PC-3 (cell line): ENCODE data around the gene MAGI1. TPM values are rescaled to one million over a fixed set of nuclear protein-coding genes. Genes with fewer than 3 reads are reported as not detected.

ENCODE experiments used
- ATAC-seq: fragments of 200-7000 bp; cut with Tn5 transposase; 2 replicates; pipeline ENCODE4 v1.9.1; 2020; ENCODE audit warnings: mild to moderate bottlenecking, moderate library complexity
- BruUV-seq: library from RNA; stranded (reverse); fragments of 400-500 nt; replicated peaks from 2 replicates; lab custom pipeline; 2021; lab: Mats Ljungman, UMichigan
- CTCF ChIA-PET: fragments of 300-600 bp; sonication (Branson Sonifier 250); formaldehyde crosslinking; loops from one replicate; lab custom pipeline; 2022; ENCODE audit warnings: antibody characterized with exemption; lab: Charles Lee
- POLR2A ChIA-PET: fragments of 300-600 bp; sonication (Branson Sonifier 250); formaldehyde crosslinking; loops from one replicate; lab custom pipeline; 2022; ENCODE audit warnings: antibody characterized with exemption; ENCODE audit not compliant: unreplicated experiment; lab: Charles Lee
- DNase-seq: peaks from one replicate; pipeline ENCODE4 v3.0.0-alpha.2; 2015
- H2AFZ ChIP-seq: fragments of 300-600 bp; sonication (generic); 2 replicates; pipeline ENCODE4 v1.6.0; 2016; ENCODE audit warnings: antibody characterized with exemption, low read length
- H3F3A ChIP-seq: fragments of 300-600 bp; sonication (generic); one replicate; pipeline ENCODE4 v1.6.0; 2017; ENCODE audit warnings: antibody characterized with exemption, low read length, control low read depth, mild to moderate bottlenecking; ENCODE audit not compliant: unreplicated experiment
- H3K27ac ChIP-seq: fragments of 300-600 bp; sonication (generic); 2 replicates; pipeline ENCODE4 v1.5.1; 2016; ENCODE audit warnings: mild to moderate bottlenecking, low read length
- H3K27me3 ChIP-seq: fragments of 300-600 bp; sonication (generic); 2 replicates; pipeline ENCODE4 v1.6.1; 2016; ENCODE audit warnings: low read length, mixed read lengths
- H3K36me3 ChIP-seq: fragments of 300-600 bp; sonication (generic); 2 replicates; pipeline ENCODE4 v1.6.1; 2016; ENCODE audit warnings: low read depth, mixed run types, low read length, mixed read lengths
- H3K4me1 ChIP-seq: fragments of 300-600 bp; sonication (generic); 2 replicates; pipeline ENCODE4 v1.5.1; 2016; ENCODE audit warnings: low read length; ENCODE audit not compliant: insufficient read depth
- H3K4me2 ChIP-seq: fragments of 300-600 bp; sonication (generic); 2 replicates; pipeline ENCODE4 v1.6.0; 2016; ENCODE audit warnings: low read length
- H3K4me3 ChIP-seq: fragments of 300-600 bp; sonication (generic); 2 replicates; pipeline ENCODE4 v1.5.1; 2016; ENCODE audit warnings: mild to moderate bottlenecking, low read length, mixed read lengths
- H3K79me2 ChIP-seq: fragments of 300-600 bp; sonication (generic); 2 replicates; pipeline ENCODE4 v1.6.1; 2017; ENCODE audit warnings: low read length, mixed read lengths
- H3K9ac ChIP-seq: fragments of 300-600 bp; sonication (generic); 2 replicates; pipeline ENCODE4 v1.6.0; 2016; ENCODE audit warnings: mild to moderate bottlenecking, low read length
- H3K9me2 ChIP-seq: fragments of 300-600 bp; sonication (generic); replicated peaks from 2 replicates; pipeline ENCODE4 v1.6.1; 2016; ENCODE audit warnings: mixed run types, low read length, mixed read lengths
- H3K9me3 ChIP-seq: fragments of 300-600 bp; sonication (generic); 2 replicates; pipeline ENCODE4 v1.6.1; 2016; ENCODE audit warnings: low read length, mixed read lengths
- H4K20me1 ChIP-seq: fragments of 300-600 bp; sonication (generic); 2 replicates; pipeline ENCODE4 v1.6.1; 2016; ENCODE audit warnings: low read length, mixed read lengths
- EZH2 ChIP-seq: fragments of 300-600 bp; sonication (generic); IDR thresholded peaks from one replicate; pipeline ENCODE4 v1.6.1; 2017; ENCODE audit warnings: antibody characterized with exemption, mild to moderate bottlenecking, low read length; ENCODE audit not compliant: unreplicated experiment
- EZH2phosphoT487 ChIP-seq: fragments of 300-600 bp; sonication (generic); IDR thresholded peaks from 2 replicates; pipeline ENCODE4 v1.6.1; 2018; ENCODE audit warnings: mild to moderate bottlenecking, antibody characterized with exemption, low read length, borderline replicate concordance
- intact Hi-C: fragments of 100-400 bp; cut with micrococcal nuclease; formaldehyde crosslinking; loops from 2 replicates; pipeline ENCODE4 v1.9.0; 2023
- total RNA-seq: library from RNA; depleted of rRNA; stranded (reverse); fragments of >200 nt; gene quantifications from 2 replicates; pipeline ENCODE4 v1.2.3, GENCODE V29; 2014
- TF ChIP-seq, protein P1 (sequence below): fragments of 300-600 bp; sonication (generic); conservative IDR thresholded peaks from 2 replicates; pipeline ENCODE4 v1.5.1; 2017; ENCODE audit warnings: antibody characterized with exemption, low read depth, mild to moderate bottlenecking, low read length

The MAGI1 gene
- total RNA-seq, 1 experiment from 2014 or later: 8.9 TPM

GRCh38 chr3:65857327-65857726 is 181.4 kb downstream of the MAGI1 start:
- Histone ChIP-seq H3K27ac (no peak overlapping the region), H3K27me3 (no peaks in the 10 kb centered on the region), H3K79me2 (no peaks in the 10 kb centered on the region), H3K4me1 (peaks cover 7% of the 10 kb centered on the region), H3F3A (no peaks in the 10 kb centered on the region), H2AFZ (no peak overlapping the region), H3K36me3 (no peaks in the 10 kb centered on the region), H3K9me2 (no peaks in the 10 kb centered on the region), H4K20me1 (no peaks in the 10 kb centered on the region), H3K4me2 (no peak overlapping the region), H3K9ac (no peak overlapping the region), H3K9me3 (no peaks in the 10 kb centered on the region), H3K4me3 (no peak overlapping the region)
- intact Hi-C loops: no loop called here
- CTCF ChIA-PET: no interaction called here
- no peak for TF ChIP-seq EZH2phosphoT487
- TF ChIP-seq, protein P1, sequence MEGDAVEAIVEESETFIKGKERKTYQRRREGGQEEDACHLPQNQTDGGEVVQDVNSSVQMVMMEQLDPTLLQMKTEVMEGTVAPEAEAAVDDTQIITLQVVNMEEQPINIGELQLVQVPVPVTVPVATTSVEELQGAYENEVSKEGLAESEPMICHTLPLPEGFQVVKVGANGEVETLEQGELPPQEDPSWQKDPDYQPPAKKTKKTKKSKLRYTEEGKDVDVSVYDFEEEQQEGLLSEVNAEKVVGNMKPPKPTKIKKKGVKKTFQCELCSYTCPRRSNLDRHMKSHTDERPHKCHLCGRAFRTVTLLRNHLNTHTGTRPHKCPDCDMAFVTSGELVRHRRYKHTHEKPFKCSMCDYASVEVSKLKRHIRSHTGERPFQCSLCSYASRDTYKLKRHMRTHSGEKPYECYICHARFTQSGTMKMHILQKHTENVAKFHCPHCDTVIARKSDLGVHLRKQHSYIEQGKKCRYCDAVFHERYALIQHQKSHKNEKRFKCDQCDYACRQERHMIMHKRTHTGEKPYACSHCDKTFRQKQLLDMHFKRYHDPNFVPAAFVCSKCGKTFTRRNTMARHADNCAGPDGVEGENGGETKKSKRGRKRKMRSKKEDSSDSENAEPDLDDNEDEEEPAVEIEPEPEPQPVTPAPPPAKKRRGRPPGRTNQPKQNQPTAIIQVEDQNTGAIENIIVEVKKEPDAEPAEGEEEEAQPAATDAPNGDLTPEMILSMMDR: no peak
- no peak for TF ChIP-seq EZH2
- DNase-seq: no peak
- POLR2A ChIA-PET: interaction anchor here (0.6 kb wide), 1 partner anchor 38 kb away, joined by 3 read pairs; no protein-coding TSS in a partner anchor
- no peak for ATAC-seq
- no TSS peak for BruUV-seq

- ChIA-PET CTCF (no interaction called here), POLR2A (interaction anchor here (0.6 kb wide), 1 partner anchor 38 kb away, joined by 3 read pairs; no protein-coding TSS in a partner anchor)
- Histone ChIP-seq H3K4me3 (no peak overlapping the region), H3K4me1 (peaks cover 7% of the 10 kb centered on the region), H3K36me3 (no peaks in the 10 kb centered on the region), H3K27ac (no peak overlapping the region), H3K27me3 (no peaks in the 10 kb centered on the region), H3K9ac (no peak overlapping the region), H4K20me1 (no peaks in the 10 kb centered on the region), H3F3A (no peaks in the 10 kb centered on the region), H3K9me3 (no peaks in the 10 kb centered on the region), H2AFZ (no peak overlapping the region), H3K9me2 (no peaks in the 10 kb centered on the region), H3K4me2 (no peak overlapping the region), H3K79me2 (no peaks in the 10 kb centered on the region)
- DNase-seq (no peak), ATAC-seq (no peak)
- TF ChIP-seq, protein P1: no peak
- no peak for TF ChIP-seq EZH2phosphoT487
- TF ChIP-seq EZH2: no peak
- intact Hi-C loops: no loop called here
- BruUV-seq: no TSS peak
Observed at GRCh38 chr3:65856907-65857306, 181.8 kb downstream of the MAGI1 start.

DNA sequence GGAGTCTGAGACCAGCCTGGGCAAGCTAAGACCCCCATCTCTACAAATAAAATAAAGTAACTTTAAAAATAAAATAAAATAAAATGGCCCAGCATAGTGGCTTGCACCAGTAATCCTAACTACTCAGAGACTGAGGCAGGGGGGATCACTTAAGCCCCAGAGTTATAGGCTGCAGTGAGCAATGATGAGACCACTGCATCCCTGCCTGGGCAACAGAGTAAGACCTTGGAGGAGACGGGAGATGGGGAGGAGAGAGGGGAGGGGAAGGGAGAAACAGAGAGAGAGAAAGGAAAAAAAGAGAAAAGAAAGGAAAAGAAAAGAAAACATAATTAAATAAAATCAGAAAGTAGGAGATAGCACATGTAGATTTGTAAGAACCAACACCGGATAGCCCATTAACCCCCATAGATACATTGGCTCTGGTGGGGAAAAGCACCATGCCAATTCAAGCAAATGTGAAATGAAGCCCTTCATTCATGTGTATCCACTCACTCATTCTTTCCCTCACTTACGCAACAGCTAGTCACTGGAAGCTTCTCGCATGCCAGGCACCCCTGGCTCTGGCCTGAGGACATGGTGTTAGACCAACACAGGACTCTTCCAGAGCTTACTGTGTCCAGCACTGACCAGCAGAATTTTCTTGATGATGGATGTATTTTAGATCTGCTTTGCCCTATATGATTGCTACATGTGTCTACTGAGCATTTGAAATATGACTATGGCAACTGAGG is 183.2 kb downstream of the MAGI1 start:
- Histone ChIP-seq H3K9me2 (no peaks in the 10 kb centered on the region), H3K79me2 (no peaks in the 10 kb centered on the region), H3F3A (no peaks in the 10 kb centered on the region), H4K20me1 (no peaks in the 10 kb centered on the region), H3K27ac (no peak overlapping the region), H3K4me2 (0 out of 2 replicates have a peak overlapping the region, but pooled peaks have one; percentile 34), H2AFZ (no peak overlapping the region), H3K4me1 (peaks cover 7% of the 10 kb centered on the region), H3K9ac (no peak overlapping the region), H3K9me3 (no peaks in the 10 kb centered on the region), H3K27me3 (no peaks in the 10 kb centered on the region), H3K36me3 (no peaks in the 10 kb centered on the region), H3K4me3 (no peak overlapping the region)
- BruUV-seq: no TSS peak
- intact Hi-C loops: no loop called here
- ATAC-seq (no peak), DNase-seq (peak; percentile 38)
- POLR2A ChIA-PET: no interaction called here
- CTCF ChIA-PET: no interaction called here
- TF ChIP-seq, protein P1: no peak
- TF ChIP-seq EZH2phosphoT487: no peak
- TF ChIP-seq EZH2: no peak
